Lung microvascular endothelial cell (primary cell): ENCODE measurements around the gene PDZK1IP1. TPM values are rescaled to one million over a fixed set of nuclear protein-coding genes. Genes with fewer than 3 reads are reported as not detected.
"Not testable (repeated sequence)": the region's sequence is repeated elsewhere in the genome, so short reads cannot be mapped to it uniquely, and the experiment has no call there.

Source experiments
- DNase-seq, 2 donors: peaks; one replicate each; pipeline versions ENCODE4 v3.0.0 to v3.0.0-alpha.2; 2010; ENCODE audit warnings: low read depth in 2 of 2
- total RNA-seq: library from RNA; depleted of rRNA; stranded (reverse); fragments of >200 nt; gene quantifications from 2 replicates; pipeline ENCODE4 v1.2.1, GENCODE V29; 2014

The PDZK1IP1 gene
- total RNA-seq, 1 donor from 2014 or later = not detected

- DNase-seq = no peak
Measured at GRCh38 chr1:47223921-47224675, 34.3 kb upstream of the PDZK1IP1 start.

- DNase-seq = no peak
Measured at GRCh38 chr1:47223174-47223920, 33.5 kb upstream of the PDZK1IP1 start.

DNA sequence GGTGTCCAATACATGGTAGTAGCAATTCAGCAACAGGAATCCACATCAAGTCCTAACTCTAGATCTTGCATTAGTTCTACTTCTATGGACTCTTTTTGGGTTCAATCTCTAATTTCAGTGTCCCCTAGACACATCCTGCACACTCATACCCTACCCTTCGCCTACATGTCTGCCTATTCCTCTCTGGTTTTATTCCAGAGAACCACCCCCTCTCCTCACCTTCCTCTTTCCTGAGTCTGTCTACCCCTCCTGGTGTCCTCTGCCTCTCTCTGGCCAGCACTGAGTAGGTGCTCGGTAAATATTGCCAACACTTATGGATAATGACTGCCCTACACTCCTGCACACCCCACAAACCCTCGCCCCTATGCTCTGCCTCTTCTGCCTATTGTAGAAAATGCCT lies 32.6 kb upstream of the PDZK1IP1 start:
- DNase-seq = no peak

DNA sequence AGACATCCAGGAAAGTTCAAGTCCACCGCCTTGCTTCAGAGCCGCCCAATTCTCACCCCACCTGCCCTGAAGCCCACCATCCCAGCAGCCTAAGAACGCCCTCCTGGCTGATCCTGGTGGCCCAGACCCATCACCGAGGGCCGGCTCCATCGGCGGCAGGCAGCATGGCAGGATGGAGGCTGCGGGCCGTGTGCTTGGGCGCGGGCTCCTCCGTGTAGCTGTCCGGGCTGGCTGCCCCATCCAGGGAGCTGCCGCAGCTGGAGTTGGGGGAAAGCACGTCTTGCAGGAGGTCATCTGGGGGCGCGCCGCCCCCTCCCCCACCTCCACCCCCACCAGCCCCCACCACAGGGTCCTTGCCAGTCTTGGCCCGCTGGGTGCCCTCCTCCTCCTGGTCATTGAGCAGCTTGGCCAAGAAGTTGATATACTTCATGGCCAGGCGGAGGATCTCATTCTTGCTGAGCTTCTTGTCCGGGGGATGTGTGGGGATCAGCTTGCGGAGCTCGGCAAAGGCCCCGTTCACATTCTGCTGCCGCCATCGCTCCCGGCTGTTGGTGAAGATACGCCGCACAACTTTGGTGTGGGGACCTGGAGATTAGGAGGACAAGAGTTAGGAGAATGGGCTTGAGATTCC lies 29.9 kb upstream of the PDZK1IP1 start:
- no peak for DNase-seq

- no peak for DNase-seq
Measured at GRCh38 chr1:47219001-47219400, 29.2 kb upstream of the PDZK1IP1 start.

- DNase-seq = peak; percentile 38 to 49
Measured at GRCh38 chr1:47216278-47217059, 26.6 kb upstream of the PDZK1IP1 start.

DNA sequence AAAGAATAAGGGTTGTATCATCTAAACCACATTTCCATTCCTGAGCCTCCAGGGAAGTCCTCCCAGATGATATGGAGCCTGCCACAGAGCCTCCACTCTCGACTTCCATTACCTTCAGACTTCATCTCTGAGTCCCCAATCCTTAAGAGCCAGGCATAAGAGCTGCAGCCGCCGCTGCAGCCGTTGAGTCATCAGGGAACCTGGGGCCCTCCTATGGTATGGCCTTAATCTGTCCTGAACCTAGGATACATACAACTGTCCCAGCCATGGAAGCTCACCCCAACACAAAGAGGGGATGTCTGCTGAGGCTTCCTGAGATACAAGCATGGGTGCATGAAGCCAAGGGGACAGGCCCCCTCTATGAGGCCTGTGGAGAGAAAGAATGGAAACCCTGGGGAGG lies 25.9 kb upstream of the PDZK1IP1 start:
- DNase-seq = no peak

GRCh38 chr1:47214549-47214948 lies 24.7 kb upstream of the PDZK1IP1 start:
- DNase-seq = no peak

- peak; percentile 67 to 79 for DNase-seq
Measured at GRCh38 chr1:47213230-47213963, 23.6 kb upstream of the PDZK1IP1 start.

GRCh38 chr1:47212636-47213229 lies 22.9 kb upstream of the PDZK1IP1 start:
- no peak for DNase-seq

DNA sequence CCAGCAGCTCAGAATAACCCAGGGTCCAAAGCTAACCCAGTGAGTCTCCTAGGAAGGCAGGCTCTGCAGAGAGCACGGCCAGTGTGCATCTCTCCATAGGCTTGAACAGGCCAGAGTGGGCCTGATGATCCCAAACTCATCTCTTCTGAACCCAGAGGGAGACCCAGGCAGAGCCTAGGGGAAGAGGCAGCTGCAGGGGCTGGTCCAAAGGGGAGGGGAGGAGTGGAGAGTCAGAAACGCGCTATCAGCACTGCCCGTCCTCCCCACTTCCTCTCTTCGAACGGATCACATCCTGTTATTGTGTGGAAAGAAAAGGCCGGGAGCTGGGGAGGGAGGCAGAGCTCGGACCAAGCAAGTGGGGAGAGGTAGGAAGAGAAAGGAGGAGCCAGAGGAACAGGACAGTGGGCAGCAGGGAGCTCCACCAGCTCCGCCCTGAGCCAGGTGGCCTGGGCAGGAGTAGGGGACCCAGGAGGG lies 22.0 kb upstream of the PDZK1IP1 start:
- peak; percentile 92 to 96 for DNase-seq

GRCh38 chr1:47210666-47211065 lies 20.8 kb upstream of the PDZK1IP1 start:
- DNase-seq = no peak

GRCh38 chr1:47209725-47210325 lies 20.0 kb upstream of the PDZK1IP1 start:
- DNase-seq = peak in 1 of 2 donors; percentile 40

DNA sequence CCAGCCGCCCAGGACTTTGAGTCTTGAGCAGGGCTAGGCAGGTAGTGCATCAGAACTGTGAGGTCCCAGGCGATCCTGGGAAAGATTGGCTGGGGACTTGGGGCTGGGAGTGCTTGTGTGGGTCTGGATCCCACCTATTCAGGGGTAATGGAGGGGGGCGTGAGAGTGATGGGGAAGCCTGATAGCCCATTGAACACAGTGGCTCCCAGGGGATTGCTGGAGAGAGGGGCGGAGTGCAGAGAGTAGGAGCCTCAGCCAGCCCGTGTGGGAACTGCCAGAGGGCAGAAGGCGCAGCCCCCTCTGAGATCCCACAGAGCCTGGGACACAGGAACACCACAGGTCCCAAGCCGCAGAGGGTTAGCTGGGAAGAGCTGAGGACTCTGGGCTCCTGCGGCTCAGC lies 19.3 kb upstream of the PDZK1IP1 start:
- DNase-seq = no peak

DNA sequence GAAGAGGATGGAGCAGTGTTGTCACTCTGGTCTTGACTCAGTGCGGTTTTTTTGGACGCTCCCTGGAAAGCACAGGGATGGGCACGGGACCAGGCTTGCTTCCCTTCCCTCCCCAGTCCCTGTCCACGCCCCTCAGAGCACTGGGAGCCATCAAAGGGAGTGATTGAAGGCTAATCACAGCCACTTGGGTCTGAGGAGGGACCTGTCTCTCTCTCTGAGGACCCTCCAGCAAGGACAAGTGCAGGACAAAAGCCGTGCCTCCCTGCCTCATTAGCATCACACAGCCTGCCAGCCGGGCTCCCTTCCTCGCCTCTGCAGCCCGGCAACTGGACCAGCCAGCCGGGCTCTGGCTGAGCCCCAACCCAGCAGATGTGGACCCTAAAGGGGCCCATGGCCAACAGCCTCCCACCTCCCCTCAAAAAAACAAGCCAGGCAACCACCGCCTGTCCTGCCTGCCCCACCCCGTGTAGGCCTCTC lies 18.6 kb upstream of the PDZK1IP1 start:
- DNase-seq = no peak

DNA sequence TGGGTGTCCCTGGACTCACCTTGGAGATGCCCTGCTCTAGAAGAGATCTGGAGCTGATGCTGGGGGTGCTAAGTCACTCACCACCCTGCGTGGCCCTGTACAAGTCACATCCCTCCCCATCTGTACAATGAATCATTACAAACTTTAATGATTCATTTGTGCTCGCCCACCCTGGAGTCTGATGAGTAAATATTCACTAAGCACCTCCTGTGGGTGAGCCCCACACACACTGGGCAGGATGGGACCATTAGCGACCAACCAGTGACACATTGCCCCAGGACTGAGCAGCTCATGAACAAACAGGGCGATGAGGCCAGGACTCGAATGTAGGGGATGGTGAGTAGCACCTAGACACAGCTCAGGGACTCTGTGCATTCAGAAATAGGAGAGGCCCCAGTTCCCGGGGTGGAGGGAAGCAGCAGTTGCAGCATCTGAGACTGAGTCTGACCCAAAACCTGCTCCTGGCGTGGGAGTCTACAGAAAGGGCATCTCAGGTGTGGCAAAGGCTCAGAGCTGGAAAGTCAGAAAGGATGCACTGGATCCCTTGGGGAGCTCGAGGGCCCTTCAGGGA lies 18.1 kb upstream of the PDZK1IP1 start:
- peak in 1 of 2 donors; percentile 54 for DNase-seq

DNA sequence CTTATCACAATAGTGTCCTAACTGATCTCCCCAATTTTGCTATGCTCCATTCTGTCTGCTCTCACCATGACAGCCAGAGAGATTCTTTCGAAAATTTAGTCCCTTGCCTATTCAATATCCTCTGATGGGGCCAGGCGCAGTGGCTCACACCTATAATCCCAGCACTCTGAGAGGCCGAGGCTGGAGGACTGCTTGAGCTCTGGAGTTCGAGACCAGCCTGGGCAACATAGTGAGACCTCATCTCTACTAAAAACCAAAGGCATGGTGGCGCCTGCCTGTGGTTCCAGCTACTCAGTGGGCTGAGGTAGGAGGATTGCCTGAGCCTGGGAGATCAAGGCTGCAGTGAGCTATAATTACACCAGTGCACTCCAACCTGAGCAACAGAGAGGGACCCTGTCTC lies 16.1 kb upstream of the PDZK1IP1 start:
- DNase-seq = no peak

DNA sequence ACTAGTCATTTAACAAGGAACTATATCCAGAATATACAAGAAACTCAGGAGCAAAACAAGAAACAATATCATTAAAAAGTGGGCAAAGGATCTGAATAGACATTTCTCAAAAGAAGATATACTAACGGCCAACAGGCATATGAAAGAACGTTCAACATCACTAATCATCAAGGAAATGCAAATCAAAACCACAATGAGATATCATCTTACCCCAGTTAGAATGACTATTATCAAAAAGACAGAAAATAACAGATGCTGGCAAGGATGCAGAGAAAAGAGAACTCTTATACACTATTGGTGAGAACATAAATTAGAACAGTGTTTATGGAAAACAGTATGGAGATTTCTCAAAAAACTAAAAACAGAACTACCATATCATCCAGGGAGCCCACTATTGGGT lies 13.7 kb upstream of the PDZK1IP1 start:
- not testable (repeated sequence) for DNase-seq

DNA sequence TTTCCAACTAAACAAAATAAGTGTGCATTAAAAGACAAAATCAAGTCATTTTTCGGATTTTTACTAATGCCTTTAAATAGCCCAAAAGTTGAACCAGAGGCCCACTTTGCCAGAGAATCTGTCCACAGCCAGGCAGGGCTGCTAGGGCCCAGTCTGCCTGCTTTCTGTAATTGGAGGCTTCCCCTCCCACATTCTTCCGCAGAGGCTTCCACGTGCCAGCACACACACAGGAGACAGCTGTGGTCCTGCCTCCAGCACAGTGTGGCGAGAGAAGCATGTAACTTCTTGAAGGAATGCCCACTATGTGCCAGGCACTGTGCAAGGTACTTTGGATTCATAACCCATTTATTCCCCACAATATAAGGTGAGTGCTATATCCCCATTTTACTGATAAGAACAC lies 11.3 kb upstream of the PDZK1IP1 start:
- no peak for DNase-seq

DNA sequence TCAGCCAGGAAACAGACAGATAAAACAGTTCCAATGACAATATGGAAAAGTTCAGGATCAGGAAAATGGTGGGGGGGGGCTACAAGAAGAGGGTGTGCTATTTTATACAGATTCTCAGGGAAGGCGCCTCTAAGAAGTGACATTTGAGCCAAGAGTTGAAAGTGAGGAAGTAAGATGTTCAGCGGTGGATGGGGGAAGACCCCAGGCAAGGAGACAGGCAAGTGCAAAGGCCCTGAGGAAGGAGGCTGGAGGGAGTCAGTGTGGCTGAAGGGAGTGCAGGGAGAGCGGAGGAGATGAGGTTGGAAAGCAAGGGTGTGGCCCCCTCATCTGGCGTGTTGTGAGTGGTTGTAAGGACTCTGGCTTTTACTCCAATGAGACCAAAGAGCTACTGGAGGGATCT lies 8.4 kb upstream of the PDZK1IP1 start:
- DNase-seq = no peak
